A549 (cell line): Measurements from ENCODE around the gene CD1D. TPM values are rescaled to one million over a fixed set of nuclear protein-coding genes. Genes with fewer than 3 reads are reported as not detected.

Experiments
- ATAC-seq, 2 experiments: fragments of 200-7000 bp in 1 of 2; fragments of >200 bp in 1 of 2; cut with Nextera tagmentation in 1 of 2; cut with Tn5 transposase in 1 of 2; 3 replicates each; pipeline versions ENCODE4 v1.8.0 to v1.9.1; 2018 to 2020; ENCODE audit warnings: mild to moderate bottlenecking in 1 of 2, moderate library complexity in 1 of 2
- CTCF ChIA-PET: fragments of 300-600 bp; sonication (Branson Sonifier 250); formaldehyde crosslinking; extraction: SDS; loops from one replicate; lab custom pipeline; 2021; ENCODE audit warnings: antibody characterized with exemption, inconsistent platforms; lab: Yijun Ruan, JAX
- POLR2A ChIA-PET: fragments of 350-600 bp; formaldehyde crosslinking; extraction: SDS; loops from one replicate; lab custom pipeline; 2021; ENCODE audit warnings: antibody characterized with exemption, inconsistent platforms; lab: Yijun Ruan, JAX
- DNase-seq, 2 experiments: peaks; one replicate each; pipeline versions ENCODE4 v3.0.0 to v3.0.0-alpha.2; 2011 to 2016; ENCODE audit warnings: low read depth in 1 of 2, low spot score in 1 of 2
- FAIRE-seq: peaks from 2 replicates; lab custom pipeline; 2011; peaks lifted over from hg19 to GRCh38; lab: Jason Lieb, UNC
- H3K27ac ChIP-seq, 2 experiments: fragments of >200 bp; sonication (Bioruptor Twin); formaldehyde crosslinking; 3 replicates each; pipeline ENCODE4 v1.5.1; 2016 to 2017
- H3K4me1 ChIP-seq: fragments of >200 bp; sonication (Bioruptor Twin); formaldehyde crosslinking; 3 replicates; pipeline ENCODE4 v1.6.1; 2016
- H3K4me2 ChIP-seq: fragments of >200 bp; sonication (Bioruptor Twin); formaldehyde crosslinking; 3 replicates; pipeline ENCODE4 v1.6.1; 2016
- H3K4me3 ChIP-seq: fragments of >200 bp; sonication (Bioruptor Twin); formaldehyde crosslinking; 3 replicates; pipeline ENCODE4 v1.5.1; 2016
- H3K9me3 ChIP-seq: fragments of >200 bp; sonication (Bioruptor Twin); formaldehyde crosslinking; 3 replicates; pipeline ENCODE4 v1.6.1; 2016
- BHLHE40 ChIP-seq: IDR thresholded peaks from 2 replicates; pipeline ENCODE4 v1.6.1; 2012; ENCODE audit warnings: low read depth, low read length, inconsistent platforms
- CBX8 ChIP-seq: fragments of 200-600 bp; sonication (generic); IDR thresholded peaks from 2 replicates; pipeline ENCODE4 v1.6.1; 2016
- CEBPB ChIP-seq, 2 experiments: fragments of >200 bp in 1 of 2; sonication (Bioruptor Twin) in 1 of 2; formaldehyde crosslinking in 1 of 2; IDR thresholded peaks; 2 replicates each; pipeline ENCODE4 v1.6.1; 2012 to 2016
- CTCF ChIP-seq: fragments of >200 bp; sonication (Bioruptor Twin); formaldehyde crosslinking; IDR thresholded peaks from 3 replicates; pipeline ENCODE4 v1.5.1; 2016
- E2F6 ChIP-seq: IDR thresholded peaks from 2 replicates; pipeline ENCODE4 v1.6.1; 2012; ENCODE audit warnings: low read depth, borderline replicate concordance
- EHF ChIP-seq: fragments of 250-450 bp; sonication (Bioruptor Pico); IDR thresholded peaks from 2 replicates; pipeline ENCODE4 v1.5.0; 2020; ENCODE audit warnings: mild to moderate bottlenecking
- HOXB13 ChIP-seq: fragments of 250-450 bp; sonication (Bioruptor Pico); IDR thresholded peaks from 2 replicates; pipeline ENCODE4 v1.5.0; 2020; ENCODE audit warnings: low read depth, mild to moderate bottlenecking, moderate library complexity
- JUNB ChIP-seq: fragments of >200 bp; sonication (Bioruptor Twin); formaldehyde crosslinking; IDR thresholded peaks from 2 replicates; pipeline ENCODE4 v1.6.1; 2016
- MAFK ChIP-seq: fragments of 450-650 bp; IDR thresholded peaks from 2 replicates; pipeline ENCODE4 v1.6.1; 2014; ENCODE audit not compliant: partially characterized antibody
- MAX ChIP-seq: IDR thresholded peaks from 2 replicates; pipeline ENCODE4 v1.6.1; 2012
- PHF8 ChIP-seq: fragments of 200-600 bp; sonication (generic); IDR thresholded peaks from 2 replicates; pipeline ENCODE4 v1.6.1; 2016; ENCODE audit warnings: low read depth, mild to moderate bottlenecking, antibody characterized with exemption, moderate library complexity, borderline replicate concordance
- SMC3 ChIP-seq: fragments of >200 bp; sonication (Bioruptor Twin); formaldehyde crosslinking; IDR thresholded peaks from 3 replicates; pipeline ENCODE4 v1.6.1; 2018; ENCODE audit warnings: inconsistent platforms
- ZFP36 ChIP-seq: fragments of 450-650 bp; IDR thresholded peaks from 2 replicates; pipeline ENCODE4 v1.6.1; 2014; ENCODE audit warnings: borderline replicate concordance; ENCODE audit not compliant: partially characterized antibody
- ZSCAN20 ChIP-seq: fragments of 250-450 bp; sonication (Bioruptor Pico); IDR thresholded peaks from 2 replicates; pipeline ENCODE4 v1.8.0; 2022; ENCODE audit warnings: mild to moderate bottlenecking, moderate library complexity
- WGBS: methylation state at CpG from one replicate; pipeline ENCODE4 v1.1.6; 2017; ENCODE audit errors: missing lambda C conversion rate; 5-methylcytosine and 5-hydroxymethylcytosine counted together
- polyA plus RNA-seq, 4 experiments: library from polyadenylated mRNA; depleted of rRNA in 3 of 4; stranded (reverse); fragments of >200 nt; fragmentation: RNase III in 1 of 4; extraction: RNeasy Plus Mini Kit Qiagen cat#74134 plus additional on column Dnase treatment in 1 of 4; gene quantifications; 2 replicates in 3 of 4; 3 replicates in 1 of 4; pipeline ENCODE4 v1.2.3, GENCODE V29; 2011 to 2017
- TF ChIP-seq, protein P1 (sequence below): fragments of 200-600 bp; sonication (generic); IDR thresholded peaks from 2 replicates; pipeline ENCODE4 v1.6.1; 2016; ENCODE audit warnings: antibody characterized with exemption, mild to moderate bottlenecking, moderate library complexity

CD1D gene
- polyA plus RNA-seq, 2 of the 4 experiments (the other 2 are of a cell fraction), result 0.04 TPM; not detected in 1

GRCh38 chr1:158149175-158149574 is 31.5 kb upstream of the CD1D start:
- Histone ChIP-seq H3K4me2 (peak overlapping the region; percentile 93), H3K9me3 (peaks cover 5% of the 10 kb centered on the region; the same call in 1 of the 3 replicates), H3K27ac (peak overlapping the region; percentile 78 to 80), H3K4me1 (peaks cover 17% of the 10 kb centered on the region; the same call in 1 of the 3 replicates), H3K4me3 (peak overlapping the region; percentile 52)
- ATAC-seq (peak; percentile 7 to 11; a peak in 2 of 6 replicates), DNase-seq (no peak), FAIRE-seq (no peak)
- TF ChIP-seq SMC3 (no peak), EHF (CRISPR knock-in tag) (no peak), CTCF (no peak), CEBPB (IDR thresholded peaks at IDR 0.05) (no peak), ZSCAN20 (CRISPR knock-in tag) (no peak), BHLHE40 (no peak), HOXB13 (CRISPR knock-in tag) (no peak), CBX8 (no peak), JUNB (no peak), ZFP36 (no peak), MAFK (no peak)
- TF ChIP-seq, protein P1, sequence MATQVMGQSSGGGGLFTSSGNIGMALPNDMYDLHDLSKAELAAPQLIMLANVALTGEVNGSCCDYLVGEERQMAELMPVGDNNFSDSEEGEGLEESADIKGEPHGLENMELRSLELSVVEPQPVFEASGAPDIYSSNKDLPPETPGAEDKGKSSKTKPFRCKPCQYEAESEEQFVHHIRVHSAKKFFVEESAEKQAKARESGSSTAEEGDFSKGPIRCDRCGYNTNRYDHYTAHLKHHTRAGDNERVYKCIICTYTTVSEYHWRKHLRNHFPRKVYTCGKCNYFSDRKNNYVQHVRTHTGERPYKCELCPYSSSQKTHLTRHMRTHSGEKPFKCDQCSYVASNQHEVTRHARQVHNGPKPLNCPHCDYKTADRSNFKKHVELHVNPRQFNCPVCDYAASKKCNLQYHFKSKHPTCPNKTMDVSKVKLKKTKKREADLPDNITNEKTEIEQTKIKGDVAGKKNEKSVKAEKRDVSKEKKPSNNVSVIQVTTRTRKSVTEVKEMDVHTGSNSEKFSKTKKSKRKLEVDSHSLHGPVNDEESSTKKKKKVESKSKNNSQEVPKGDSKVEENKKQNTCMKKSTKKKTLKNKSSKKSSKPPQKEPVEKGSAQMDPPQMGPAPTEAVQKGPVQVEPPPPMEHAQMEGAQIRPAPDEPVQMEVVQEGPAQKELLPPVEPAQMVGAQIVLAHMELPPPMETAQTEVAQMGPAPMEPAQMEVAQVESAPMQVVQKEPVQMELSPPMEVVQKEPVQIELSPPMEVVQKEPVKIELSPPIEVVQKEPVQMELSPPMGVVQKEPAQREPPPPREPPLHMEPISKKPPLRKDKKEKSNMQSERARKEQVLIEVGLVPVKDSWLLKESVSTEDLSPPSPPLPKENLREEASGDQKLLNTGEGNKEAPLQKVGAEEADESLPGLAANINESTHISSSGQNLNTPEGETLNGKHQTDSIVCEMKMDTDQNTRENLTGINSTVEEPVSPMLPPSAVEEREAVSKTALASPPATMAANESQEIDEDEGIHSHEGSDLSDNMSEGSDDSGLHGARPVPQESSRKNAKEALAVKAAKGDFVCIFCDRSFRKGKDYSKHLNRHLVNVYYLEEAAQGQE, result no peak
- WGBS, result 35% methylated on average over 8 of the region's 8 CpGs
- ChIA-PET POLR2A (no interaction called here), CTCF (interaction anchor here (0.9 to 2.2 kb wide), 5 partner anchors 9 to 185 kb away, joined by 3 to 6 read pairs (median 3); no protein-coding TSS in a partner anchor)

DNA sequence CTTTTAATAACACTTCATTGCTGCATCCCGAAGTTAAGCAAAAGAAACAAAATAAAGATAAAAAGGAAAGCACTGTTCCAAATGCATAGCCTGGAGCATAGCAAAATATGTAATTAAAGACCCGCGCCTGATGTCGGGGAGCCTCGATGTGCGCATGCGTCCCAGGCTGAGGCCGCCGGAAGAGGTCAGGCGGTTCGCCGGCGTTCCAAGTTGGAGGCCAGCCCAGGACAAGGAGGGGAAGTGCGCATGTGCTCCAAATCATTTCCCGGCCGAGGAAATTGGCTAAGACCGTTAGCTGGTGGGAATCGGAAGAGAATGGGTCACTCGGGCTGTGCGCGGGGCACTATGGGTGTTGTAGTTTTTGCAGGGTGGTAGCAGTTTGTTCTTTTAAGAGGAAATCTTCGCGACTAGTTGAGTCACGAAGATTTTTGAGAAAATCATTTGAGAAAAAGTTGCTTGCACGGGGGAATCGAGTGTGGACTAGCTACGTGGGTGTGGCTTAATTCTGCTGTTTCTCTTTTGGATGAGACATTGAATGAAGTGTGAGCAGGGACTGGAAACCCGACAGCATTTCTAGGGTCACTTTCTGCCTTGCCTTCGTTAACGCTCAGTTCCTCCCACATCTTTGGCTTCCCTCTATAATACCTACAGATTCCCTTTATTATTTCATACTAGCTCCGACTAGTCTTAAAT is 31.0 kb upstream of the CD1D start:
- ChIA-PET CTCF (interaction anchor here (0.9 to 2.2 kb wide), 4 partner anchors 13 to 186 kb away, joined by 3 to 6 read pairs (median 4); no protein-coding TSS in a partner anchor), POLR2A (no interaction called here)
- H3K4me3 ChIP-seq, result peak overlapping the region; percentile 52
- H3K9me3 ChIP-seq, result peaks cover 5% of the 10 kb centered on the region; the same call in 1 of the 3 replicates
- peak; percentile 92 to 95 for DNase-seq
- FAIRE-seq, result no peak
- H3K27ac ChIP-seq, result peak overlapping the region; percentile 78 to 80
- WGBS, result 7% methylated on average over 31 of the region's 31 CpGs
- H3K4me1 ChIP-seq, result peaks cover 17% of the 10 kb centered on the region; the same call in 1 of the 3 replicates
- peak; percentile 95 to 98 for ATAC-seq
- TF ChIP-seq E2F6 (0 out of 2 replicates have a peak, but pooled peaks have one; percentile 55), MAX (peak; percentile 71), PHF8 (peak; percentile 2; the same call in 1 of the 2 replicates), CEBPB (IDR thresholded peaks at IDR 0.05) (0 out of 4 replicates have a peak, but pooled peaks of 1 of the 2 experiments have one; percentile 9), CTCF (no peak)
- peak overlapping the region; percentile 93 for H3K4me2 ChIP-seq
